Umbilical cord (tissue), 2 donors: ENCODE data around the gene RAPGEF6. TPM values are rescaled to one million over a fixed set of nuclear protein-coding genes. Genes with fewer than 3 reads are reported as not detected.
"Not testable (repeated sequence)": the region's sequence is repeated elsewhere in the genome, so short reads cannot be mapped to it uniquely, and the experiment has no call there.

Experiments
- DNase-seq: peaks from one replicate; pipeline ENCODE4 v3.0.0-alpha.2; 2015; ENCODE audit warnings: low spot score
- total RNA-seq: library from RNA; depleted of rRNA; stranded (reverse); fragments of >200 nt; gene quantifications from one replicate; pipeline ENCODE4 v1.2.3, GENCODE V29; 2014; ENCODE audit warnings: low replicate concordance; ENCODE audit not compliant: insufficient read depth

RAPGEF6 gene
- total RNA-seq, 1 donor from 2014 or later: 45.7 TPM

DNA sequence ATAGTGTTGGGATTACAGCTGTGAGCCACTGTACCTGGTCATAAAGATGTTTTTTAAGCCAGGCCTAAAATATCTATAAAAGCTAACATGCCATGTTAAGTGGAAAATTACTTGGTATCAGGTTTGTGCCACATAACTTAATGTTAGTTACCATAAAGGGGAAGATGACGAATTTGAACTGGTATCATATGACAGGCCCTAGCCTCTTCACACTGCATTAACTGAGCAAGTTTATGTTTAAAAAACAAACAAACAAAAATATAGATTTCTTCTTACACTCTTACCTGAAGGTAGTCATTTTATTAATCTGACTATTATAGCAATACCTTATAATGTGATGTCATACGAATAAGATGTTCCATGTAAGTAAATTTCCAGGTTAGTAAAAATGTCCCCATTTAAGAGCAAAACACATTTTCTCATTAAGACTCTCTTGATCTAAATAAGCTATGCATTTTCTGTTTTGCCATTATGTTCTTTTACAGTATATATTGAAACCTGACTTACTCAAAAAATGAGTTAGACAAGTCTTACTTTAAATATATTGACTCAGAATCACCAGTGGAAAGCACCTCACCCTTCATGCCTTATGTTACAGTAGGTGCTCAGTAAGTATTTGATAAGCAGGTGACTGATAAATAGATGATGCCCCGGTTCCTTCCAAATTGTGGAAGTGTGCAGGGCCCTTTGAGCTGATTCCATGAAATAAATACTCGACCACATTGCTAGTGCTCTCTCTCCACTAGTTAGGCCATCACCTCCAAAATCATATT is 245.7 kb downstream of the RAPGEF6 start:
- no peak for DNase-seq

DNA sequence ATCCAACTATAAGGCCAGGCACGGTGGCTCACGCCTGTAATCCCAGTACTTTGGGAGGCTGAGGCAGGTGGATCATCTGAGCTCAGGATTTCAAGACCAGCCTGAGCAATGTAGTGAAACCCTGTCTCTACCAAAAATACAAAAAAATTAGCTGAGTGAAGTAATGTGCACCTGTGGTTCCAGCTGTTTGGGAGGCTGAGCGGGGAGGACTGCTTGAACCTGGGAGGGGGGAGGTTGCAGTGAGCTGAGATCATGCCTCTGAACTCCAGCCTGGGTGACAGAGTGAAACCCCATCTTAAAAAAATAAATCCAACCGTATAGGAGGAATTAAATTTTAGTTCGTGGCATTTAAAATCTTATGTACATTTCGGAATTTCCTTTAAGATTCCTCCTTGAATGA is 247.8 kb downstream of the RAPGEF6 start:
- DNase-seq: no peak

DNA sequence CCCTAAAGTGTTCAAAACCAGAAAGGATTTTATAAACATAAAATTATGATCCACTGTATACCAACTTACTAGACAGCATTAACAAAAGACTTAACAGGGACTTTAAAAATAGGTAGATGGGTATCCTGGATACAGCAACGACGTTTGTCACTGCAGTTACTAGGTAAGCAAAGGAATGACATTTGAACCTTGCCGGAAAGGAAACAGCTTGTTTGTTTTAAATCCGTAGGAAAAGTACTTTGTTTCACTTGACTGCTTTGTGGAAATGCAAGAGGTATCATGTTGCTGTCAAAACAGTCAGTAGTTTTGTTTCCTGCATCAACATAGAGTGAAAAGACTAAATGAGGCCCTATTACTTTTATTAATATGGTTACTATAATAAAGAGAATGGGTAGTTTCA is 248.2 kb downstream of the RAPGEF6 start:
- no peak for DNase-seq

DNA sequence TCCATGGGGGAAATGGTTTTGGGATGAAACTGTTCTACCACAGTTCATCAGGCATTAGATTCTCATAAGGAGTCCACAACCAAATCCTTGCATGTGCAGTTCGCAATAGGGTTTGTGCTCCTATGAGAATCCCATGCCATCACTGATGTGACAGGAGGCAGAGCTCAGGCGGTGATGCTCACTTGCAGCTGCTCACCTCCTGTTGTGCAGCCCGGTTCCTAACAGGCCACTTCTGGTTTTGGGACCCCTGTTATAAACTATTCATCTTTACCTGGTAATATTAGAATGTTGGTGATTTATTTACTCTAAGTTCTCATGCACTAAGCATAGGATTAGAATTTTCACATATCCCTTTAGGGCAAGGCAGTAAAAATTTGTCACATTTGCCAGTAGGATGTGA is 248.9 kb downstream of the RAPGEF6 start:
- DNase-seq: no peak

DNA sequence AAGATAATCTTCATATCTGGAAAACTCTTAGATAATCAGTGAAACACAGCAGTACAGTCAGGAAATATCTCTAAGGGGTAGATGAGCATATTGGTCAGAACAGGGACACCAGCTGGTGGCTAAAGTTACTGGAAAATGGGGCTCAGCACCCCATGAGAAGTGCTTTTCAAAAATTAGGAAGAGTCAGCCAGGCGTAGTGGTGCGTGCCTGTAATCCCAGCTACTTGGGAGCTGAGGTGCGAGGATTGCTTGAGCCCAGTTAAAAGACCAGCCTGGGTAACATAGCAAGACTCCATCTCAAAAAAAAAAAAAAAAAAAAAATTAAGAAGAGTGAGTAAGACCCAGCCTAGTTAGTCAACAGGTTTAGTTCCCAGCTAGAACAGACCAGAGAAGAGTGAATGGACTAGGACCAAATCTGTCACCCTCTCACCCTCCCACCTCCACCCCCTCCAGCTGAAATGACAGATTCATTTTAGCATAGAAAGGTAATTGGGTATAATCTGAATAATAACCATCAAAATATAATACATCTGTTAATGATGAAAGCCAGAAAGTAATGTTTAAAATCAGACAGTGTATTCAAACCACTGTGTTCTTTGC is 250.3 kb downstream of the RAPGEF6 start:
- DNase-seq: no peak

DNA sequence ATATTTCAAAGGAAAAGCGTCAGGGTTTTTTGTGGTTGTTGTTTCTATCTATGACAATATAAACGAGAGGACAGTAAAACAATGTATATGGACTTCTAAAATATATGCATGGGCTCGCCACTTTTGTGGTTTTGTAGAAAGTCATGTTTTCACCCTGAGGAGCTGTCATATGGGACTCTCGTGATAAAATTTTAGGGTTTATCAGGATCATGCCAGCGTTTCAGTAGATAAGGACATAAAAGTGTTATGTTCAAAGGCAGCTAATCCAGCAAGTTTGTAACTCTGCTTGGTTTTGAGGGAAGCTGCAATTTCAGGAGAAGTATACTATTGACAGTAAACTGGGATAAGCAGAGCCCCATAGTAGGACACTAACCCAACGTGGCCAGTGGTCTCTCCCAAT is 250.9 kb downstream of the RAPGEF6 start:
- DNase-seq: no peak

DNA sequence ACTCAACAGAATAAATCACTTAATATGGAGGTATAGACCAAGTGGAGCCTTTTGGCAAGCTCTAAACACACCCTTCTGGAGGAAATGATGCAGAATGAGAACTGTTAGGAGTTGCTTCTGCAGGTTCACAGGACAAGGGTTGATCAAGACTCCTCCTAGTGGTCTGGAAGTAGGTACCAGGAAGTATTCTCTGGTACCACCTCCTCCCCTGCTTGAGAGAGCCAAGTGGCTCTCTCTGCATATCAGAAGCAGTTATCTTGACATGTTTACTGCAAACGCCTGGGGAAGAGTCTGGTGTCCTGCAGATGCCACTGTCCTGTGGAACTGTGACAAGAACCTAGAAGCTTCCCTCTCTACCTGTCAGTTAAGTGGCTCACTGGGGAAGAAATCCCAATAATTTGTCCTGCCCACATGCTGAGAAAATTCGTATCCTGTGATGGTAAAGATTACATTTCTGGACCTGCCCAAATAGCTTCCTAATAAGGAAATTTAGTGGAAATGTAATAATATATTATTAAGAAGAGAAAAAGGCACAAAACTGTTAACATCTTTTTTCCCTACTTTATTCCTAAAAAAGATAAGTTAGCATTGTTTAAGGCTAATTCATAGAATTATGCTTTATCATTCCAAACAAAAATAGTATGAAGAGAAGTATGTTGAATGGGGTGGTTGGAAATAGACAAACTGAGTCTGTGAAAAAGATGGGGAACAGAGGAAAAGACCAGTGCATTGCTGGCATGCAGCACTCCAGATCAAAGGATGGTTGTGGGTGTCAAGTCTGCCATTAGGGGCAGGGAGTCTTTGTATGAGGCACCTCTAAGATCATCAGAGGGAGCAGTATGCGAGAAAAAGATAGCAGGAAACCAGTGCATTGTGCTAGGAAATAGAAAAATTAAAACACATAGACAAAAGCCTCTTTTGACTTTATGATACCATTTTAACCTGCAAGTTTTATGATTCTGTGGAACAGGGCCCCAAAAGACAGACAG is 252.3 kb downstream of the RAPGEF6 start:
- DNase-seq: peak; percentile 20

DNA sequence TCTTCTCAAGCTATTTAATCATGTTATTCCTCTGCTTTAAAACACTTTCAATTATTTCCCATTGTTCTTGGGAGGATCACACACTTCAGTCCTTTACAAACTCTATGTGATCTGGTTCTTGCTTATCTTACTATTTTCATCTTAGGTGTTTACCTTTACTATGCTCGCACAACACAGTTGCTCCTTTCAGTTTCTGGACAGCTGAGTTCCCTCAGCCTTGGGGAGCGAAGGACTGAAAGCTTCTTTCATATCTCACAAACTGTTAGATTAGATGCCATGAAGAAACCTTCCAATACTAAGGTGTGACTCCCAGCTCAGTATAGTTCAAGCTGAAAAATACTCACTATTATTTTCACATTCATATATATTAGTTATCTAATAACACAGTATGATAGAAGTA is 253.3 kb downstream of the RAPGEF6 start:
- DNase-seq: no peak

DNA sequence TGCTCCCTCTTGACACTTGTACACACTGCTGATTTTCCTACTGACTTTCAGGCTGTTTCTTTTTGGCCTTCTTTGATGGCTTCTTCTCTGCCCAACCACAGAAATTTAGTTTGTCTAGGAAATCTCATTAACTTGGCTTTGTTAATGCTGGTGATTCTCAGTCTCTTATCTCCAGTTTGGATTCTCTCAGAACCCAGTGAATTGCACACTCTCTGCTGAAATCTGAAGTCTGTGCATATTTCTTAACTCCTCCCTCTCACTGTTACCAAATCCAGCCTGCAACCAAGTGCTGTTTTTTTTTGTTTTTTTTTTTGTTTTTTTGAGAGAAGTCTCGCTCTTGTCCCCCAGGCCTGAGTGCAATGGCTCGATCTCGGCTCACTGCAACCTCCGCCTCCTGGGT is 254.0 kb downstream of the RAPGEF6 start:
- DNase-seq: no peak

DNA sequence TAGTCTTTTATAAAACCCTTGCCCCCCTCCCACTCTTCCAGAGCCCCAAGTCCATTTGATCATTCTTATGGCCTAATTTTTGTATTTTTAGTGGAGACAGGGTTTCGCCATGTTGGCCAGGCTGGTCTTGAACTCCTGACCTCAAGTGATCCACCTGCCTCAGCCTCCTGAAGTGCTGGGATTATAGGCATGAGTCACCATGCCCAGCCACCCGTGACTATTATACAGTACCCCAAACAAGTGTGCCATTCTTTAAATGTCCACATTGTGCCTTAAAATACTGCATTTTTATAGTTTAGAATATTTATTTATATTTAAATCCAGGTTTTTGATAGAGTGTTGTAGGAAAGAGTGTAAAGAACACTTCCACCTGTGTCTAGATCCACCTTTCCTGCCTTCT is 254.8 kb downstream of the RAPGEF6 start:
- DNase-seq: not testable (repeated sequence)

DNA sequence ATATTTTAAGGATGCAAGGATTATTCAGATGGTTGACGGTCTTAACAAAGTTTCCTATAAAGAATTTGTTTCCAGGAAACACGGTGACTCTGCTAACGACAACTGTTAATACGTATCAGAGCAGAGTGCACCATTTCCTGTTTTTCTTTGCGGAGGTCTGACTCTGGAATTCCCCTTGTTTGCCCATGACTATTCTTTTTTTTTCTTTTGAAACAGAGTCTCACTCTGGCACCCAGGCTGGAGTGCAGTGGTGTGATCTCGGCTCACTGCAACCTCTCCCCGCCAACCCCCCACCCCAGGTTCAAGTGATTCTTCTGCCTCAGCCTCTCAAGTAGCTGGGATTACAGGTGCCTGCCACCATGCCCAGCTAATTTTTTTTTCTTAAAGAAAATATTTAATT is 255.3 kb downstream of the RAPGEF6 start:
- peak; percentile 15 for DNase-seq

DNA sequence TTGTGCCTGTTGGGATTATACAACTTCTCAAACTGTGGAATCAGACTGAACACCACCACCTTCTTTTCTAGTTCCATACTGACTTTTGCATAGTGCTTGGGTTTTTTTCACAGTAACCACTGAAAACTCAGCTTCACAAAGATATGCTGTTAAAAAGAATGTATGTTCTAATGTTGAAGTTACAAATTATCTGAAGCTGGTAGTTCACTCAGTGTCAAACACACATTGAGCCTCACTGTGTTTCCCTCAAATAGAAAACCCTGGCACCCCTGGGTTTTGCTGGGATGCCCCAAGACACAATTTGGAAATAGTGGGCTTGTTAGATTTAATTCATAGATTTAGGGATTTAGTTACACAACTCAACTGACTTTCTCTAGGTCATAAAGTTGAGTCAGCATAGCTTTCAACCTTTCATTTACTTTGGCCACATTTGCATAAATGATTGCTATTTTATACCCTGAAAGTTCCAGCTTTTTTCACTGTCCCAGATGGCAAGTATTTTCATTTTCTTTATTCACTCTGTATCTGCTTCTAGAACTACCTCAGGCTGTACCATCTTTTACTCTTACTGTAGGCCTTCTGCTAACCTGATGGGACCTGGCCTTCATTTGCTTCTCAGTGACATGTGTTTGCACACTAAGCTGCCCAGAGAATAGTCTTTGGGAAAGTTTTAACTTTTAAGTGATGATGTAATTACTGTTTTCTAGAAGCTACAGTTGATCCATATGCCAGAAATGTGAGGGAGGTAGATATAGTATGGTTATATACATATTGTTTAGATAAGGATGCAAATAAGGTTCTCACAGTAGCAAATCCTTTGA is 256.1 kb downstream of the RAPGEF6 start:
- no peak for DNase-seq

DNA sequence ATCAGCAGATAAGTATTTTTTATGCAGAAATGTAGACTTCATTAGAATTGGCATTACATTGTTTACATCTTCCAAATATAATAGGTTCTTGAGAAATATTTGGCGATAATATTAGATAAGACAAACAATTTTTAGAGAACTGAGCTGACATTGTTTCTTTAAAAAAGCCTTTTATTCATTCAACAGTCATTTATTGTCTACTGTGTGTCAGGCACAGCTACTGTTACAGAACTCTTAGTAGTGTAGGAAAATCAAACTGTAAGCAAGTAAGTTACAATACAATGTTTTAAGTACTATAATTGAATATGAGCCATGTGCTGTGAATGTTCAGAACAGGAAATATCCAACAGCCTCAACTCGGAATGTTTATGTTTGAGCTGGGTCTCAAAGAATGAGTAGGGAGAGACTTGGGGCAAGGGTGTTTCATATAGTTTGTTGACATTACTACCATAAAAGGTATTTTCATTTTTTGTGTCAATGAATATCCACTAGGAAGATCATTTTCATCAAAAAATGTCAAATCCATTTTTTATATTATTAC is 257.2 kb downstream of the RAPGEF6 start:
- DNase-seq: no peak

DNA sequence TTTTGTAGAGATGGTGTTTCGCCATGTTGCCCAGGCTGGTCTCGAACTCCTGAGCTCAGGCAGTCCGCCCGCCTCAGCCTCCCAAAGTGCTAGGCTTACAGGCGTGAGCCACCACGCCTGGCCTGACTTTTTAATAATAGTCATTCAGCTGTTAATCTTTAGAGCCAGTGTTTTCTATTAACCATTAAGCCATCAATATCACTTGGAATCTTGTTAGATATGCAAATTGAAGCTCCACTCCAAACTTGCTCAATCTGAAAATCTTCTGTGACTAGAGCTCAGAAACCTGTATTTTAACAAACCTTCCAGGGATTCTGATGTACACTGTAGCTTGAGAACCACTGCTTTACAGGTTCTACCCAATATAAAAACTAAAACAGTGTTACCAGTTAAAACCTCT is 257.7 kb downstream of the RAPGEF6 start:
- DNase-seq: no peak

DNA sequence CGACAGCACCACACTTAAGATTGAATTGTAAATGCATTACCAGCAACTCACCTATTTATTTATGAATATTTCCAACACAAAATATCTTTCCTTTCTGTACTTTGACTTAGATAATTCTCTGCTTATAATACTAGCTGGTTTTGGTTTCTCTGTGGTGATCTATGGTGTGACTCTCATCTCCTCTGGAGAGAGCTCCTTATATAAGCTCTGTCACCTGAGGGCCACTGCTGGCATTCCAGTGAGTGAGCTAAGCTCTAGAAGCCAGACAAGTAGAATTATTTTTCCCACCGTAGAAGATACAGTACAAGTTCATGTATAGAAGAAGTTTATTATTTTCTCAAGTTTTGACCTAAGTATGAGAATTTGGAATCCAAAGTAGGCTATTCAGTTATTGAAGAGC is 259.7 kb downstream of the RAPGEF6 start:
- no peak for DNase-seq

Other genes with a start within 250 kb of the RAPGEF6 start
- 60.7 TPM for gene FNIP1, start 161.8 kb upstream of the RAPGEF6 start, total RNA-seq